ENCODE measurements around the gene BBS4. TPM values are rescaled to one million over a fixed set of nuclear protein-coding genes. Genes with fewer than 3 reads are reported as not detected.

BBS4 gene
- total RNA-seq, 1 experiment from 2014 or later, result 17.9 TPM

DNA sequence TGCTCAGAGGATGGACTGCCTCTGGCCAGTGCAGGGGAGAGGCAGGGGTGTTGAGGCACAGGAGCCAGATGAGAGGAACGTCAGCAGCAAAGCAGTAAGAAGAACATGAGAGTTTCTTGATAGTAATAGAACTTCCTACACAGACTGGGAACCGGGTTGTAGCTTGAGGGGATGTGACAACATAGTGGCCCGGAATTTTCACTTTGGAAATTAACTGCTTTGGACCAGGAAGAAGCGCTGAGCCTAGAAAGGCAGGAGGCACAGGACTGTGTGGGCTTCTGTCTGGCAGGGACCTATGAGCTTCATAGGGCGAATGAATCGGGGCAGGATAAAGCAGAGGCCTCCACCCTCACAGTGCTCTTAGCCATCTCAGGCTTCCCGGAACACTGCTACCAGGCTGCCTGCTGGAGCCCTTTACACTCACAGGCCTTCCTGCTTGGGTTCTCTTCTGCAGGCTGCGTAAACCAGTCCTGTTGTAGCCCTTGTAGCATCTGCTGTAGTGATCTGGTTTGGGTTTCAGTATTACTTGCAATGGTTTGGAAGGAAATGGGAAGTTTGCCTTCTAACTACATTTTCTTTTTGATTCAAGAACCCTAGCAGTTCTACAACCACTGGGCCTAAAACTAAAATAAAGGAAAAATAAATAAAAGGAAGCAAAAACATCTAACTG is 100.8 kb downstream of the BBS4 start:
- CTCF ChIA-PET, result no interaction called here
- POLR2A ChIA-PET, result no interaction called here

DNA sequence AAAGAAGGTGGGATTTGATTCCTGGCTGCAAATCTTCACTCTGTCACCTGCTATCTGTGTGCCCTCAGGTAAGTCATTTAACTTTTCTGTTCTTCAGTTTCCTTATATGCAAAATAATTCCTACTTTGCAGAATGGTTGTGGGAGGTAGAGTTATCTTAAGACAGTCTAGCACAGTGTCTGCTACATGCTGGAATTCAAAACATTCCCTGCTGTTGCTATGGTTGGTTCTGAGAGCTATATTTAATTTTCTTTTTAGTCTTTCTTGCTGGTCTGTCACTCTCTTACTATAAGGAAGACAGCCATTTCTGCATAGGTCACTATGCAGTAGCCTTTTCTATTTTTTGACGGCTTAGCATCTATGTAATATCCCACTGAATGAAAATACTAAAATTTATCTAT is 101.5 kb downstream of the BBS4 start:
- in situ Hi-C loops (cut with HindIII; ENCODE audit: low pct_unique_long_range_greater_than_20kb, low sequenced_read_pairs), result no loop called here
- Histone ChIP-seq H3K27me3 (ENCODE audit: control insufficient read depth, insufficient read depth, low read length) (peaks cover 8% of the 10 kb centered on the region; the same call in 1 of the 2 replicates), H3K9me3 (ENCODE audit: control insufficient read depth, insufficient read depth, low read depth, low read length) (no peaks in the 10 kb centered on the region), H3K4me1 (ENCODE audit: control insufficient read depth, insufficient read depth, low read length) (peaks cover 1% of the 10 kb centered on the region), H3K36me3 (ENCODE audit: control insufficient read depth, insufficient read depth, low read length) (no peaks in the 10 kb centered on the region), H3K4me3 (ENCODE audit: low read depth in 2 of 2, low read length in 2 of 2) (no peak overlapping the region), H3K27ac (ENCODE audit: low read length) (no peak overlapping the region)
- ATAC-seq, result no peak
- TF ChIP-seq, protein P1, sequence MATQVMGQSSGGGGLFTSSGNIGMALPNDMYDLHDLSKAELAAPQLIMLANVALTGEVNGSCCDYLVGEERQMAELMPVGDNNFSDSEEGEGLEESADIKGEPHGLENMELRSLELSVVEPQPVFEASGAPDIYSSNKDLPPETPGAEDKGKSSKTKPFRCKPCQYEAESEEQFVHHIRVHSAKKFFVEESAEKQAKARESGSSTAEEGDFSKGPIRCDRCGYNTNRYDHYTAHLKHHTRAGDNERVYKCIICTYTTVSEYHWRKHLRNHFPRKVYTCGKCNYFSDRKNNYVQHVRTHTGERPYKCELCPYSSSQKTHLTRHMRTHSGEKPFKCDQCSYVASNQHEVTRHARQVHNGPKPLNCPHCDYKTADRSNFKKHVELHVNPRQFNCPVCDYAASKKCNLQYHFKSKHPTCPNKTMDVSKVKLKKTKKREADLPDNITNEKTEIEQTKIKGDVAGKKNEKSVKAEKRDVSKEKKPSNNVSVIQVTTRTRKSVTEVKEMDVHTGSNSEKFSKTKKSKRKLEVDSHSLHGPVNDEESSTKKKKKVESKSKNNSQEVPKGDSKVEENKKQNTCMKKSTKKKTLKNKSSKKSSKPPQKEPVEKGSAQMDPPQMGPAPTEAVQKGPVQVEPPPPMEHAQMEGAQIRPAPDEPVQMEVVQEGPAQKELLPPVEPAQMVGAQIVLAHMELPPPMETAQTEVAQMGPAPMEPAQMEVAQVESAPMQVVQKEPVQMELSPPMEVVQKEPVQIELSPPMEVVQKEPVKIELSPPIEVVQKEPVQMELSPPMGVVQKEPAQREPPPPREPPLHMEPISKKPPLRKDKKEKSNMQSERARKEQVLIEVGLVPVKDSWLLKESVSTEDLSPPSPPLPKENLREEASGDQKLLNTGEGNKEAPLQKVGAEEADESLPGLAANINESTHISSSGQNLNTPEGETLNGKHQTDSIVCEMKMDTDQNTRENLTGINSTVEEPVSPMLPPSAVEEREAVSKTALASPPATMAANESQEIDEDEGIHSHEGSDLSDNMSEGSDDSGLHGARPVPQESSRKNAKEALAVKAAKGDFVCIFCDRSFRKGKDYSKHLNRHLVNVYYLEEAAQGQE (IDR thresholded peaks at IDR 0.05; ENCODE audit: insufficient read depth in 1 of 2, low read depth in 2 of 2, low read length in 1 of 2), result no peak
- POLR2A ChIA-PET, result no interaction called here
- DNase-seq (ENCODE audit: low read depth, low spot score), result no peak
- BruUV-seq (replicated peaks), result no TSS peak
- CTCF ChIA-PET, result no interaction called here
- intact Hi-C loops (cut with micrococcal nuclease; ENCODE audit: unreplicated experiment), result no loop called here

More for the DNA sequence above, 100.8 kb downstream of the BBS4 start:
- Histone ChIP-seq H3K4me3 (ENCODE audit: low read depth in 2 of 2, low read length in 2 of 2) (no peak overlapping the region), H3K36me3 (ENCODE audit: control insufficient read depth, insufficient read depth, low read length) (no peaks in the 10 kb centered on the region), H3K4me1 (ENCODE audit: control insufficient read depth, insufficient read depth, low read length) (peaks cover 5% of the 10 kb centered on the region), H3K27ac (ENCODE audit: low read length) (no peak overlapping the region), H3K9me3 (ENCODE audit: control insufficient read depth, insufficient read depth, low read depth, low read length) (no peaks in the 10 kb centered on the region), H3K27me3 (ENCODE audit: control insufficient read depth, insufficient read depth, low read length) (peaks cover 7% of the 10 kb centered on the region; the same call in 1 of the 2 replicates)
- no peak for ATAC-seq
- intact Hi-C loops (cut with micrococcal nuclease; ENCODE audit: unreplicated experiment), result no loop called here
- no TSS peak for BruUV-seq (replicated peaks)
- TF ChIP-seq, protein P2, sequence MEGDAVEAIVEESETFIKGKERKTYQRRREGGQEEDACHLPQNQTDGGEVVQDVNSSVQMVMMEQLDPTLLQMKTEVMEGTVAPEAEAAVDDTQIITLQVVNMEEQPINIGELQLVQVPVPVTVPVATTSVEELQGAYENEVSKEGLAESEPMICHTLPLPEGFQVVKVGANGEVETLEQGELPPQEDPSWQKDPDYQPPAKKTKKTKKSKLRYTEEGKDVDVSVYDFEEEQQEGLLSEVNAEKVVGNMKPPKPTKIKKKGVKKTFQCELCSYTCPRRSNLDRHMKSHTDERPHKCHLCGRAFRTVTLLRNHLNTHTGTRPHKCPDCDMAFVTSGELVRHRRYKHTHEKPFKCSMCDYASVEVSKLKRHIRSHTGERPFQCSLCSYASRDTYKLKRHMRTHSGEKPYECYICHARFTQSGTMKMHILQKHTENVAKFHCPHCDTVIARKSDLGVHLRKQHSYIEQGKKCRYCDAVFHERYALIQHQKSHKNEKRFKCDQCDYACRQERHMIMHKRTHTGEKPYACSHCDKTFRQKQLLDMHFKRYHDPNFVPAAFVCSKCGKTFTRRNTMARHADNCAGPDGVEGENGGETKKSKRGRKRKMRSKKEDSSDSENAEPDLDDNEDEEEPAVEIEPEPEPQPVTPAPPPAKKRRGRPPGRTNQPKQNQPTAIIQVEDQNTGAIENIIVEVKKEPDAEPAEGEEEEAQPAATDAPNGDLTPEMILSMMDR (IDR thresholded peaks at IDR 0.05), result no peak
- TF ChIP-seq, protein P1 (IDR thresholded peaks at IDR 0.05; ENCODE audit: insufficient read depth in 1 of 2, low read depth in 2 of 2, low read length in 1 of 2), result no peak
- in situ Hi-C loops (cut with HindIII; ENCODE audit: low pct_unique_long_range_greater_than_20kb, low sequenced_read_pairs), result no loop called here
- no peak for DNase-seq (ENCODE audit: low read depth, low spot score)

Other genes with a start within 250 kb of the BBS4 start
- gene ARIH1, start 211.9 kb upstream of the BBS4 start, total RNA-seq (2021; ENCODE audit: unreplicated experiment), result 192 TPM
- gene GOLGA6B, start 31.5 kb upstream of the BBS4 start, total RNA-seq (2021; ENCODE audit: unreplicated experiment), result not detected
- 0.21 TPM for gene HIGD2B, start within 50 bp of the BBS4 start, total RNA-seq (2021; ENCODE audit: unreplicated experiment)
- gene ADPGK, start 97.6 kb downstream of the BBS4 start, total RNA-seq (2021; ENCODE audit: unreplicated experiment), result 63.1 TPM

All from Panc1 (cell line).